GM23338 (cell line): Measurements from ENCODE around the gene MCFD2. TPM values are rescaled to one million over a fixed set of nuclear protein-coding genes. Genes with fewer than 3 reads are reported as not detected.

Experiments
- ATAC-seq: fragments of 200-7000 bp; cut with Tn5 transposase; 3 replicates; pipeline ENCODE4 v1.9.1; 2020
- DNase-seq: peaks from one replicate; pipeline ENCODE4 v3.0.0-alpha.2; 2015; ENCODE audit warnings: low spot score
- H2AFZ ChIP-seq: fragments of 200-600 bp; sonication (generic); 2 replicates; pipeline ENCODE4 v1.8.0; 2016; ENCODE audit warnings: antibody characterized with exemption, mild to moderate bottlenecking, moderate library complexity
- H3F3A ChIP-seq: fragments of 200-600 bp; sonication (generic); replicated peaks from 2 replicates; pipeline ENCODE4 v1.8.0; 2017; ENCODE audit warnings: antibody characterized with exemption, mixed run types, low read depth
- H3K27ac ChIP-seq: fragments of 200-600 bp; sonication (generic); 2 replicates; pipeline ENCODE4 v1.6.1; 2016; ENCODE audit warnings: low read depth
- H3K27me3 ChIP-seq: fragments of 200-600 bp; sonication (generic); 2 replicates; pipeline ENCODE4 v1.8.0; 2016; ENCODE audit warnings: mild to moderate bottlenecking, mixed run types, moderate library complexity; ENCODE audit not compliant: insufficient read depth
- H3K36me3 ChIP-seq: fragments of 200-600 bp; sonication (generic); 2 replicates; pipeline ENCODE4 v1.8.0; 2016; ENCODE audit warnings: mild to moderate bottlenecking; ENCODE audit not compliant: insufficient read depth
- H3K4me1 ChIP-seq: fragments of 200-600 bp; sonication (generic); 2 replicates; pipeline ENCODE4 v1.8.0; 2016; ENCODE audit warnings: mild to moderate bottlenecking, moderate library complexity; ENCODE audit not compliant: insufficient read depth
- H3K4me2 ChIP-seq: fragments of 200-600 bp; sonication (generic); 2 replicates; pipeline ENCODE4 v1.7.1; 2017; ENCODE audit warnings: mixed run types
- H3K4me3 ChIP-seq: fragments of 200-600 bp; sonication (generic); 2 replicates; pipeline ENCODE4 v1.6.1; 2016; ENCODE audit warnings: mixed run types
- H3K79me2 ChIP-seq: fragments of 200-600 bp; sonication (generic); replicated peaks from 2 replicates; pipeline ENCODE4 v1.8.0; 2017; ENCODE audit warnings: mild to moderate bottlenecking; ENCODE audit not compliant: insufficient read depth
- H3K9me2 ChIP-seq: fragments of 200-600 bp; sonication (generic); 2 replicates; pipeline ENCODE4 v1.8.0; 2017; ENCODE audit not compliant: insufficient read depth
- H4K20me1 ChIP-seq: fragments of 200-600 bp; sonication (generic); replicated peaks from 2 replicates; pipeline ENCODE4 v1.8.0; 2017; ENCODE audit warnings: mild to moderate bottlenecking; ENCODE audit not compliant: insufficient read depth
- H3K27ac Mint-ChIP-seq: 2 replicates; pipeline ENCODE4 v1.8.0; 2020; ENCODE audit warnings: inconsistent platforms, mild to moderate bottlenecking, moderate library complexity, mixed read lengths
- H3K27me3 Mint-ChIP-seq: 3 replicates; pipeline ENCODE4 v1.8.0; 2022; ENCODE audit warnings: low read depth, mild to moderate bottlenecking, moderate library complexity, mixed read lengths, inconsistent platforms; ENCODE audit not compliant: insufficient read depth, poor library complexity
- H3K36me3 Mint-ChIP-seq: 3 replicates; pipeline ENCODE4 v1.8.0; 2021; ENCODE audit warnings: low read depth, mild to moderate bottlenecking, inconsistent platforms, moderate library complexity, mixed read lengths
- H3K4me1 Mint-ChIP-seq: 3 replicates; pipeline ENCODE4 v1.8.0; 2020; ENCODE audit warnings: mild to moderate bottlenecking, inconsistent platforms, mixed read lengths
- H3K4me3 Mint-ChIP-seq: 3 replicates; pipeline ENCODE4 v1.8.0; 2021; ENCODE audit warnings: moderate library complexity, mild to moderate bottlenecking, inconsistent platforms, mixed read lengths
- H3K9me3 Mint-ChIP-seq: 3 replicates; pipeline ENCODE4 v1.8.0; 2020; ENCODE audit warnings: moderate library complexity, mild to moderate bottlenecking, inconsistent platforms, mixed read lengths
- EZH2 ChIP-seq: fragments of 200-600 bp; sonication (generic); IDR thresholded peaks from one replicate; pipeline ENCODE4 v1.8.0; 2017; ENCODE audit warnings: antibody characterized with exemption, mild to moderate bottlenecking, low read depth; ENCODE audit not compliant: unreplicated experiment
- EZH2phosphoT487 ChIP-seq: fragments of 200-600 bp; sonication (generic); IDR thresholded peaks from one replicate; pipeline ENCODE4 v1.8.1; 2018; ENCODE audit warnings: antibody characterized with exemption; ENCODE audit not compliant: unreplicated experiment
- NANOG ChIP-seq: IDR thresholded peaks from 2 replicates; pipeline ENCODE4 v1.6.1; 2016; ENCODE audit warnings: antibody characterized with exemption, borderline replicate concordance
- POLR2AphosphoS5 ChIP-seq: IDR thresholded peaks from 2 replicates; pipeline ENCODE4 v1.6.1; 2016; ENCODE audit warnings: antibody characterized with exemption, low read depth
- STAT1 ChIP-seq: IDR thresholded peaks from one replicate; pipeline ENCODE4 v1.6.1; 2016; ENCODE audit warnings: antibody characterized with exemption; ENCODE audit not compliant: unreplicated experiment
- polyA plus RNA-seq: library from polyadenylated mRNA; unstranded; fragments of >200 nt; fragmentation: Nextera tagmentation; extraction: Ambion mirVana; gene quantifications from 2 replicates; pipeline ENCODE4 v1.2.1, GENCODE V29; 2016
- total RNA-seq: library from RNA; depleted of rRNA; stranded (reverse); fragments of >200 nt; shearing (Covaris generic); gene quantifications from 2 replicates; pipeline ENCODE4 v1.2.3, GENCODE V29; 2014
- TF ChIP-seq, protein P1 (sequence below), 2 experiments: fragments of 200-600 bp in 1 of 2; sonication (generic) in 1 of 2; conservative IDR thresholded peaks; 2 replicates each; pipeline versions ENCODE4 v1.5.1 to v1.6.1; 2016 to 2017; ENCODE audit warnings: antibody characterized with exemption in 2 of 2, low read depth in 2 of 2, mild to moderate bottlenecking in 2 of 2, moderate library complexity in 1 of 2
- TF ChIP-seq, protein P2 (sequence below): fragments of 250-450 bp; sonication (Bioruptor Pico); IDR thresholded peaks from 2 replicates; pipeline ENCODE4 v1.5.0; 2020; ENCODE audit warnings: mild to moderate bottlenecking, moderate library complexity

MCFD2 gene
- total and polyA plus RNA-seq, 2 experiments from 2014 or later, result 55.1 to 91.9 TPM

DNA sequence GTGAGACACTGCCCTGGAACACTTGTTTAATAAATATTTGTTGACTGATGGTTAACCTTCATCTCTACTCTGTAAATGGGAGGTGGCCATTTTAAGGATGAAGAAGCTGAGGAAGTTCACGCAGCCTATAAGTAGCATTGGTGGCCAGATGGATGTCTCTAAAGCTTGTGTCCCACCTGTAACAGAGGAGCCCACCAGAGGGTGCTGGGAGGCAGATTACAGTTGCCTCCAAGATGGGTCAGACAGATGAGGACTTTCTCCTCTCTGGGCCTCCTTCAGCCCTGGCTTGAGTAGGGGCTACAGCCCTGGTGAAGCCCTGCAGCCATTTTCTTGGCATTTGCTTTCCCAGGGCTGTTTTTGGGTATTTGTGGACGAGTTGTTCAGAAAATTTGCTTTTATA lies 45.0 kb upstream of the MCFD2 start:
- Mint-ChIP-seq H3K36me3 (peaks cover 17% of the 10 kb centered on the region), H3K4me3 (no peak overlapping the region), H3K4me1 (0 out of 3 replicates have a peak, but pooled peaks cover 3% of the 10 kb centered on the region), H3K9me3 (no peaks in the 10 kb centered on the region; the same call in 2 of the 3 replicates), H3K27me3 (peaks cover 2% of the 10 kb centered on the region), H3K27ac (no peak overlapping the region)
- Histone ChIP-seq H3K4me1 (no peaks in the 10 kb centered on the region), H3K36me3 (no peaks in the 10 kb centered on the region), H3K4me3 (no peak overlapping the region), H3F3A (no peaks in the 10 kb centered on the region), H2AFZ (no peak overlapping the region), H3K79me2 (no peaks in the 10 kb centered on the region), H3K27ac (no peak overlapping the region), H3K27me3 (no peaks in the 10 kb centered on the region), H3K4me2 (no peak overlapping the region), H4K20me1 (no peaks in the 10 kb centered on the region), H3K9me2 (no peaks in the 10 kb centered on the region)
- peak; percentile 21; the same call in 2 of the 3 replicates for ATAC-seq
- TF ChIP-seq STAT1 (no peak), NANOG (no peak), POLR2AphosphoS5 (no peak), EZH2phosphoT487 (no peak), EZH2 (no peak)
- TF ChIP-seq, protein P1, sequence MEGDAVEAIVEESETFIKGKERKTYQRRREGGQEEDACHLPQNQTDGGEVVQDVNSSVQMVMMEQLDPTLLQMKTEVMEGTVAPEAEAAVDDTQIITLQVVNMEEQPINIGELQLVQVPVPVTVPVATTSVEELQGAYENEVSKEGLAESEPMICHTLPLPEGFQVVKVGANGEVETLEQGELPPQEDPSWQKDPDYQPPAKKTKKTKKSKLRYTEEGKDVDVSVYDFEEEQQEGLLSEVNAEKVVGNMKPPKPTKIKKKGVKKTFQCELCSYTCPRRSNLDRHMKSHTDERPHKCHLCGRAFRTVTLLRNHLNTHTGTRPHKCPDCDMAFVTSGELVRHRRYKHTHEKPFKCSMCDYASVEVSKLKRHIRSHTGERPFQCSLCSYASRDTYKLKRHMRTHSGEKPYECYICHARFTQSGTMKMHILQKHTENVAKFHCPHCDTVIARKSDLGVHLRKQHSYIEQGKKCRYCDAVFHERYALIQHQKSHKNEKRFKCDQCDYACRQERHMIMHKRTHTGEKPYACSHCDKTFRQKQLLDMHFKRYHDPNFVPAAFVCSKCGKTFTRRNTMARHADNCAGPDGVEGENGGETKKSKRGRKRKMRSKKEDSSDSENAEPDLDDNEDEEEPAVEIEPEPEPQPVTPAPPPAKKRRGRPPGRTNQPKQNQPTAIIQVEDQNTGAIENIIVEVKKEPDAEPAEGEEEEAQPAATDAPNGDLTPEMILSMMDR (conservative IDR thresholded peaks at IDR 0.05; ENCODE audit: low read depth in 2 of 2), result peak in 1 of 2 experiments; percentile 32; a peak in 2 of 4 replicates
- TF ChIP-seq, protein P2, sequence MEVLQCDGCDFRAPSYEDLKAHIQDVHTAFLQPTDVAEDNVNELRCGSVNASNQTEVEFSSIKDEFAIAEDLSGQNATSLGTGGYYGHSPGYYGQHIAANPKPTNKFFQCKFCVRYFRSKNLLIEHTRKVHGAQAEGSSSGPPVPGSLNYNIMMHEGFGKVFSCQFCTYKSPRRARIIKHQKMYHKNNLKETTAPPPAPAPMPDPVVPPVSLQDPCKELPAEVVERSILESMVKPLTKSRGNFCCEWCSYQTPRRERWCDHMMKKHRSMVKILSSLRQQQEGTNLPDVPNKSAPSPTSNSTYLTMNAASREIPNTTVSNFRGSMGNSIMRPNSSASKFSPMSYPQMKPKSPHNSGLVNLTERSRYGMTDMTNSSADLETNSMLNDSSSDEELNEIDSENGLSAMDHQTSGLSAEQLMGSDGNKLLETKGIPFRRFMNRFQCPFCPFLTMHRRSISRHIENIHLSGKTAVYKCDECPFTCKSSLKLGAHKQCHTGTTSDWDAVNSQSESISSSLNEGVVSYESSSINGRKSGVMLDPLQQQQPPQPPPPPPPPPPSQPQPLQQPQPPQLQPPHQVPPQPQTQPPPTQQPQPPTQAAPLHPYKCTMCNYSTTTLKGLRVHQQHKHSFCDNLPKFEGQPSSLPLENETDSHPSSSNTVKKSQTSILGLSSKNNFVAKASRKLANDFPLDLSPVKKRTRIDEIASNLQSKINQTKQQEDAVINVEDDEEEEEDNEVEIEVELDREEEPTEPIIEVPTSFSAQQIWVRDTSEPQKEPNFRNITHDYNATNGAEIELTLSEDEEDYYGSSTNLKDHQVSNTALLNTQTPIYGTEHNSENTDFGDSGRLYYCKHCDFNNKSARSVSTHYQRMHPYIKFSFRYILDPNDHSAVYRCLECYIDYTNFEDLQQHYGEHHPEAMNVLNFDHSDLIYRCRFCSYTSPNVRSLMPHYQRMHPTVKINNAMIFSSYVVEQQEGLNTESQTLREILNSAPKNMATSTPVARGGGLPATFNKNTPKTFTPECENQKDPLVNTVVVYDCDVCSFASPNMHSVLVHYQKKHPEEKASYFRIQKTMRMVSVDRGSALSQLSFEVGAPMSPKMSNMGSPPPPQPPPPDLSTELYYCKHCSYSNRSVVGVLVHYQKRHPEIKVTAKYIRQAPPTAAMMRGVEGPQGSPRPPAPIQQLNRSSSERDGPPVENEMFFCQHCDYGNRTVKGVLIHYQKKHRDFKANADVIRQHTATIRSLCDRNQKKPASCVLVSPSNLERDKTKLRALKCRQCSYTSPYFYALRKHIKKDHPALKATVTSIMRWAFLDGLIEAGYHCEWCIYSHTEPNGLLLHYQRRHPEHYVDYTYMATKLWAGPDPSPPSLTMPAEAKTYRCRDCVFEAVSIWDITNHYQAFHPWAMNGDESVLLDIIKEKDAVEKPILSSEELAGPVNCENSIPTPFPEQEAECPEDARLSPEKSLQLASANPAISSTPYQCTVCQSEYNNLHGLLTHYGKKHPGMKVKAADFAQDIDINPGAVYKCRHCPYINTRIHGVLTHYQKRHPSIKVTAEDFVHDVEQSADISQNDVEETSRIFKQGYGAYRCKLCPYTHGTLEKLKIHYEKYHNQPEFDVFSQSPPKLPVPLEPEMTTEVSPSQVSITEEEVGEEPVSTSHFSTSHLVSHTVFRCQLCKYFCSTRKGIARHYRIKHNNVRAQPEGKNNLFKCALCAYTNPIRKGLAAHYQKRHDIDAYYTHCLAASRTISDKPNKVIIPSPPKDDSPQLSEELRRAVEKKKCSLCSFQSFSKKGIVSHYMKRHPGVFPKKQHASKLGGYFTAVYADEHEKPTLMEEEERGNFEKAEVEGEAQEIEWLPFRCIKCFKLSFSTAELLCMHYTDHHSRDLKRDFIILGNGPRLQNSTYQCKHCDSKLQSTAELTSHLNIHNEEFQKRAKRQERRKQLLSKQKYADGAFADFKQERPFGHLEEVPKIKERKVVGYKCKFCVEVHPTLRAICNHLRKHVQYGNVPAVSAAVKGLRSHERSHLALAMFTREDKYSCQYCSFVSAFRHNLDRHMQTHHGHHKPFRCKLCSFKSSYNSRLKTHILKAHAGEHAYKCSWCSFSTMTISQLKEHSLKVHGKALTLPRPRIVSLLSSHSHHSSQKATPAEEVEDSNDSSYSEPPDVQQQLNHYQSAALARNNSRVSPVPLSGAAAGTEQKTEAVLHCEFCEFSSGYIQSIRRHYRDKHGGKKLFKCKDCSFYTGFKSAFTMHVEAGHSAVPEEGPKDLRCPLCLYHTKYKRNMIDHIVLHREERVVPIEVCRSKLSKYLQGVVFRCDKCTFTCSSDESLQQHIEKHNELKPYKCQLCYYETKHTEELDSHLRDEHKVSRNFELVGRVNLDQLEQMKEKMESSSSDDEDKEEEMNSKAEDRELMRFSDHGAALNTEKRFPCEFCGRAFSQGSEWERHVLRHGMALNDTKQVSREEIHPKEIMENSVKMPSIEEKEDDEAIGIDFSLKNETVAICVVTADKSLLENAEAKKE (CRISPR knock-in tag), result no peak
- DNase-seq, result no peak
